Activated CD4-positive, alpha-beta T cell treated with anti-CD3 and anti-CD28 coated beads, Interleukin-2, amount 10 ng/mL, durations not matched to agents 24 days and 14 days (primary cell): Measurements from ENCODE around the gene ANO2. TPM values are rescaled to one million over a fixed set of nuclear protein-coding genes. Genes with fewer than 3 reads are reported as not detected.

Source experiments
- DNase-seq: peaks from one replicate; pipeline ENCODE4 v3.0.0; 2022
- H3K27ac Mint-ChIP-seq: one replicate; pipeline ENCODE4 v1.8.0; 2022; ENCODE audit warnings: mild to moderate bottlenecking, mixed read lengths
- H3K27me3 Mint-ChIP-seq: one replicate; pipeline ENCODE4 v1.8.0; 2022; ENCODE audit warnings: mixed read lengths
- H3K36me3 Mint-ChIP-seq: one replicate; pipeline ENCODE4 v1.8.0; 2022; ENCODE audit warnings: low read depth, mild to moderate bottlenecking, mixed read lengths
- H3K4me1 Mint-ChIP-seq: one replicate; pipeline ENCODE4 v1.8.0; 2021; ENCODE audit warnings: mixed read lengths
- H3K4me3 Mint-ChIP-seq: one replicate; pipeline ENCODE4 v1.8.0; 2022; ENCODE audit warnings: mild to moderate bottlenecking, moderate library complexity, mixed read lengths
- H3K9me3 Mint-ChIP-seq: one replicate; pipeline ENCODE4 v1.8.0; 2021; ENCODE audit warnings: mixed read lengths
- intact Hi-C: fragments of 100-400 bp; cut with micrococcal nuclease; formaldehyde crosslinking; loops from one replicate; pipeline ENCODE4 v1.15.1; 2023
- total RNA-seq: library from RNA; stranded (reverse); gene quantifications from 2 replicates; pipeline ENCODE4 v1.2.3, GENCODE V29; 2022

The ANO2 gene
- total RNA-seq, 1 donor from 2014 or later: not detected

- Mint-ChIP-seq H3K27ac (no peak overlapping the region), H3K36me3 (no peaks in the 10 kb centered on the region), H3K9me3 (no peaks in the 10 kb centered on the region), H3K4me3 (no peak overlapping the region), H3K4me1 (no peaks in the 10 kb centered on the region), H3K27me3 (peaks cover 2% of the 10 kb centered on the region)
- DNase-seq: no peak
- intact Hi-C loops: no loop called here
These were observed 429.6 kb downstream of the ANO2 start for GRCh38 chr12:5515458-5515857.

GRCh38 chr12:5514545-5514944, 430.5 kb downstream of the ANO2 start:
- Mint-ChIP-seq H3K27me3 (peaks cover 2% of the 10 kb centered on the region), H3K4me1 (no peaks in the 10 kb centered on the region), H3K27ac (no peak overlapping the region), H3K36me3 (no peaks in the 10 kb centered on the region), H3K9me3 (no peaks in the 10 kb centered on the region), H3K4me3 (no peak overlapping the region)
- no peak for DNase-seq
- intact Hi-C loops: no loop called here

- Mint-ChIP-seq H3K27ac (no peak overlapping the region), H3K4me3 (no peak overlapping the region), H3K4me1 (no peaks in the 10 kb centered on the region), H3K27me3 (peaks cover 2% of the 10 kb centered on the region), H3K36me3 (no peaks in the 10 kb centered on the region), H3K9me3 (no peaks in the 10 kb centered on the region)
- DNase-seq: no peak
- intact Hi-C loops: no loop called here
These were observed 431.0 kb downstream of the ANO2 start for GRCh38 chr12:5514016-5514415.

GRCh38 chr12:5513406-5513805, 431.7 kb downstream of the ANO2 start:
- intact Hi-C loops: no loop called here
- Mint-ChIP-seq H3K27me3 (peaks cover 2% of the 10 kb centered on the region), H3K27ac (no peak overlapping the region), H3K4me1 (no peaks in the 10 kb centered on the region), H3K4me3 (no peak overlapping the region), H3K9me3 (no peaks in the 10 kb centered on the region), H3K36me3 (no peaks in the 10 kb centered on the region)
- DNase-seq: no peak

Other genes with a start within 250 kb of the ANO2 start
- gene VWF, start 179.4 kb upstream of the ANO2 start, total RNA-seq: 0.09 TPM in 1 of 2 replicates, not detected in the other